Central memory CD8-positive, alpha-beta T cell (primary cell): ENCODE data around the gene SSR1.

ENCODE experiments used
- ATAC-seq: fragments of 150-1000 bp; cut with Tn5 transposase; replicated peaks from 2 replicates; pipeline ENCODE4 v1.10.0; 2022; ENCODE audit warnings: mild to moderate bottlenecking, moderate FRiP score, moderate number of reproducible peaks; ENCODE audit not compliant: poor library complexity, severe bottlenecking; ENCODE audit errors: extremely low read depth
- DNase-seq, 2 donors: peaks; one replicate each; pipeline ENCODE4 v3.0.0; 2021; ENCODE audit warnings: low spot score in 2 of 2
- H3K27ac Mint-ChIP-seq: one replicate; pipeline ENCODE4 v1.8.0; 2022; ENCODE audit warnings: low read depth, mild to moderate bottlenecking, moderate library complexity, mixed read lengths
- H3K27me3 Mint-ChIP-seq: one replicate; pipeline ENCODE4 v1.8.0; 2022; ENCODE audit warnings: mixed read lengths
- H3K36me3 Mint-ChIP-seq: one replicate; pipeline ENCODE4 v1.8.0; 2022; ENCODE audit warnings: mild to moderate bottlenecking, moderate library complexity, mixed read lengths; ENCODE audit not compliant: insufficient read depth
- H3K4me1 Mint-ChIP-seq: one replicate; pipeline ENCODE4 v1.8.0; 2022; ENCODE audit warnings: mixed read lengths
- H3K4me3 Mint-ChIP-seq: one replicate; pipeline ENCODE4 v1.8.0; 2022; ENCODE audit warnings: mild to moderate bottlenecking, moderate library complexity, mixed read lengths
- H3K9me3 Mint-ChIP-seq: one replicate; pipeline ENCODE4 v1.8.0; 2022; ENCODE audit warnings: mixed read lengths

The SSR1 gene

DNA sequence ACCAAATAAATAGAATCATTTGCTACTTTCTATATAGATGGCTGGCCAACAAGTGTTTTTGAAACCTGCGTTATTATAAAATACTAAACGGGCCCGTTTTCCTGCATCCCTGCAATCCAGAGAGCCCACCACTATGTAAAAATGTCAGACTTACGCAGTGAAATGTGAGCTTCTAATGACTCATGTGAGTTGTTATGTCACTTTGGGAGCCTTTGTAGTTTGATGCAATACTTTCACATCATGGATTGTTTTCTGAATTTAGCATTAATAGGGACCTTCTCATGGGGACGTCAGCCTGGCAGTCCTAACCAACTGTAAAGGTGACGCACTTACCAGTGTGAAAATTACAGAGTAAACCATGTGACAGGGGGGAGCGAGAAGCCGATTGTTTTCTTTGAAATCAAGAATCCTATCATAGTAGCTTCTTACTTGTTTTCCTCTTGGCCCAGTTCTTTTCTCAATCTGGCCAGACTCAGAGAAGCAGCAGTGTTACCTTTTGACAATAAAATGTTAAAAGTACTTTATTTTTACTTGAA, 75.3 kb downstream of the SSR1 start:
- Mint-ChIP-seq H3K36me3 (peaks cover 26% of the 10 kb centered on the region), H3K27ac (no peak overlapping the region), H3K9me3 (no peaks in the 10 kb centered on the region), H3K4me3 (no peak overlapping the region), H3K4me1 (peaks cover 5% of the 10 kb centered on the region), H3K27me3 (no peaks in the 10 kb centered on the region)
- no peak for ATAC-seq
- no peak for DNase-seq

- Mint-ChIP-seq H3K27me3 (no peaks in the 10 kb centered on the region), H3K4me1 (peaks cover 11% of the 10 kb centered on the region), H3K4me3 (no peak overlapping the region), H3K36me3 (peaks cover 36% of the 10 kb centered on the region), H3K27ac (peak overlapping the region; percentile 6), H3K9me3 (no peaks in the 10 kb centered on the region)
- ATAC-seq = no peak
- DNase-seq = no peak
Observed at GRCh38 chr6:7236306-7237209, 76.4 kb downstream of the SSR1 start.

GRCh38 chr6:7235712-7236305, 77.2 kb downstream of the SSR1 start:
- DNase-seq (no peak), ATAC-seq (no peak)
- Mint-ChIP-seq H3K27ac (peak overlapping the region; percentile 6), H3K4me3 (no peak overlapping the region), H3K27me3 (no peaks in the 10 kb centered on the region), H3K4me1 (peaks cover 11% of the 10 kb centered on the region), H3K36me3 (peaks cover 33% of the 10 kb centered on the region), H3K9me3 (no peaks in the 10 kb centered on the region)

GRCh38 chr6:7234547-7234946, 78.5 kb downstream of the SSR1 start:
- Mint-ChIP-seq H3K4me1 (peaks cover 11% of the 10 kb centered on the region), H3K36me3 (peaks cover 39% of the 10 kb centered on the region), H3K4me3 (no peak overlapping the region), H3K9me3 (no peaks in the 10 kb centered on the region), H3K27me3 (no peaks in the 10 kb centered on the region), H3K27ac (peak overlapping the region; percentile 36)
- DNase-seq = no peak
- ATAC-seq = no peak

DNA sequence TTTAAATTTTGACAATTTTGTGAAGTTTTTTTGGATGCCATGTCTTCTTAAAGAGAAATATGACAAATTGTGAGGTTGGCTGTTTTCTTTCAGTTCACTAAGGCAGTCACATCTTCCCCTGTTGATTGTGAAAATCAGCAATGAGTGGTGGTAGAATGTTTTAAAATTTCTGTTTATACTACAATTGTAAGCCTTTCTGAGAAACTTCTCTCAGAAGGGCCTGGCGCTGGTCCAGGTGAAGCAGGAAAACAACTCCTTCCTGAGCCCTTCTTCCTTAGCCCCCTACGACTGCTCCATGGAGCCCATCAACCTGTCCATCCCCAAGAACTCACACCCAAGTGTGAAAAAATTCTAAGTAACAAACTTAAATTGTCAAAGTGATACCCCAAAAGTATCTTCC, 80.6 kb downstream of the SSR1 start:
- H3K4me1 Mint-ChIP-seq = peaks cover 11% of the 10 kb centered on the region
- no peak overlapping the region for H3K4me3 Mint-ChIP-seq
- peaks cover 52% of the 10 kb centered on the region for H3K36me3 Mint-ChIP-seq
- H3K27me3 Mint-ChIP-seq = no peaks in the 10 kb centered on the region
- ATAC-seq = no peak
- H3K9me3 Mint-ChIP-seq = no peaks in the 10 kb centered on the region
- H3K27ac Mint-ChIP-seq = no peak overlapping the region
- DNase-seq = no peak

DNA sequence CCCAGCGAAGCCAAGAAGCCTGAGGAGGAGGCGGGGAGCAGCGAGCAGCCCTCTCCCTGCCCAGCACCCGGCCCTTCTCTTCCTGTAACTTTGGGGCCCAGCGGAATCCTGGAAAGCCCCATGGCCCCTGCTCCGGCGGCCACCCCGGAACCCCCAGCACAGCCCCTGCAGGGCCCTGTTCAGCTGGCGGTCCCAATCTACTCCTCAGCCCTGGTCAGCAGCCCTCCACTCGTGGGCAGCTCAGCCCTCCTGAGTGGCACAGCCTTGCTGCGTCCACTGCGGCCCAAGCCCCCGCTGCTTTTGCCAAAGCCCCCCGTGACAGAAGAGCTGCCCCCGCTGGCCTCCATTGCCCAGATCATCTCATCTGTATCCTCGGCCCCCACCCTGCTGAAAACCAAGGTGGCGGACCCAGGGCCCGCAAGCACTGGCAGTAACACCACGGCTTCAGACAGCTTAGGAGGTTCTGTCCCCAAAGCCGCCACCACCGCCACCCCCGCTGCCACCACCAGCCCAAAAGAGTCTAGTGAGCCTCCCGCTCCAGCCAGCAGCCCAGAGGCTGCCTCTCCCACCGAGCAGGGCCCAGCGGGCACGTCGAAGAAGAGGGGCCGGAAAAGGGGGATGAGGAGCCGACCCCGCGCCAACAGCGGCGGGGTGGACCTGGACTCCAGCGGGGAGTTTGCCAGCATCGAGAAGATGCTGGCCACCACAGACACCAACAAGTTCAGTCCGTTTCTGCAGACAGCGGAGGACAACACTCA, 81.9 kb downstream of the SSR1 start:
- Mint-ChIP-seq H3K4me1 (peaks cover 11% of the 10 kb centered on the region), H3K36me3 (peaks cover 59% of the 10 kb centered on the region)

GRCh38 chr6:7230327-7230691, 82.7 kb downstream of the SSR1 start:
- Mint-ChIP-seq H3K27me3 (no peaks in the 10 kb centered on the region), H3K4me1 (peaks cover 15% of the 10 kb centered on the region), H3K4me3 (no peak overlapping the region), H3K27ac (no peak overlapping the region), H3K36me3 (peaks cover 63% of the 10 kb centered on the region), H3K9me3 (no peaks in the 10 kb centered on the region)
- no peak for ATAC-seq
- DNase-seq = no peak

More for the DNA sequence above, 81.9 kb downstream of the SSR1 start:
- no peaks in the 10 kb centered on the region for H3K27me3 Mint-ChIP-seq
- H3K4me3 Mint-ChIP-seq = no peak overlapping the region
- ATAC-seq (no peak), DNase-seq (no peak)
- no peak overlapping the region for H3K27ac Mint-ChIP-seq
- no peaks in the 10 kb centered on the region for H3K9me3 Mint-ChIP-seq

- peak overlapping the region; percentile 68 for H3K27ac Mint-ChIP-seq
- no peak for ATAC-seq
- H3K4me3 Mint-ChIP-seq = no peak overlapping the region
Observed at GRCh38 chr6:7229376-7230326, 83.3 kb downstream of the SSR1 start.

GRCh38 chr6:7228662-7229375, 84.2 kb downstream of the SSR1 start:
- Mint-ChIP-seq H3K36me3 (peaks cover 64% of the 10 kb centered on the region), H3K27ac (peak overlapping the region; percentile 68)
- DNase-seq = no peak

More at GRCh38 chr6:7229376-7230326, 83.3 kb downstream of the SSR1 start:
- Mint-ChIP-seq H3K36me3 (peaks cover 63% of the 10 kb centered on the region), H3K9me3 (no peaks in the 10 kb centered on the region), H3K27me3 (no peaks in the 10 kb centered on the region), H3K4me1 (peaks cover 17% of the 10 kb centered on the region)
- DNase-seq = no peak

GRCh38 chr6:7224731-7225130, 88.3 kb downstream of the SSR1 start:
- no peaks in the 10 kb centered on the region for H3K9me3 Mint-ChIP-seq
- H3K4me1 Mint-ChIP-seq = peaks cover 14% of the 10 kb centered on the region
- ATAC-seq (no peak), DNase-seq (no peak)
- no peak overlapping the region for H3K4me3 Mint-ChIP-seq
- peaks cover 57% of the 10 kb centered on the region for H3K36me3 Mint-ChIP-seq
- peak overlapping the region; percentile 32 for H3K27ac Mint-ChIP-seq
- no peaks in the 10 kb centered on the region for H3K27me3 Mint-ChIP-seq

More at GRCh38 chr6:7228662-7229375, 84.2 kb downstream of the SSR1 start:
- H3K9me3 Mint-ChIP-seq = no peaks in the 10 kb centered on the region
- ATAC-seq = no peak
- H3K27me3 Mint-ChIP-seq = no peaks in the 10 kb centered on the region
- peaks cover 21% of the 10 kb centered on the region for H3K4me1 Mint-ChIP-seq
- H3K4me3 Mint-ChIP-seq = no peak overlapping the region

GRCh38 chr6:7222197-7222596, 90.8 kb downstream of the SSR1 start:
- H3K4me1 Mint-ChIP-seq = peaks cover 16% of the 10 kb centered on the region
- ATAC-seq = no peak
- H3K27ac Mint-ChIP-seq = no peak overlapping the region

More at GRCh38 chr6:7222197-7222596, 90.8 kb downstream of the SSR1 start:
- peaks cover 48% of the 10 kb centered on the region for H3K36me3 Mint-ChIP-seq
- no peak for DNase-seq
- no peaks in the 10 kb centered on the region for H3K27me3 Mint-ChIP-seq
- H3K9me3 Mint-ChIP-seq = no peaks in the 10 kb centered on the region
- no peak overlapping the region for H3K4me3 Mint-ChIP-seq
